K562 (cell line): Measurements from ENCODE around the gene HOXD13. TPM values are rescaled to one million over a fixed set of nuclear protein-coding genes. Genes with fewer than 3 reads are reported as not detected.

Experiments used
- ATAC-seq: fragments of 200-7000 bp; cut with Tn5 transposase; 3 replicates; pipeline ENCODE4 v1.9.1; 2020; ENCODE audit warnings: moderate library complexity
- BruUV-seq: library from RNA; stranded (reverse); fragments of 400-500 nt; replicated peaks from 2 replicates; lab custom pipeline; 2021; lab: Mats Ljungman, UMichigan
- CTCF ChIA-PET: fragments of 300-600 bp; formaldehyde crosslinking; extraction: SDS; loops from one replicate; lab custom pipeline; 2021; ENCODE audit warnings: low intra/inter-chr PET ratio; lab: Yijun Ruan, JAX
- POLR2A ChIA-PET: fragments of 300-600, 350-650 bp; sonication (Branson Sonifier 250); formaldehyde crosslinking; extraction: SDS; loops from one replicate; lab custom pipeline; 2021; ENCODE audit warnings: antibody characterized with exemption, inconsistent platforms; lab: Yijun Ruan, JAX
- DNase-seq, 4 experiments: peaks; one replicate each; pipeline versions ENCODE4 v3.0.0 to v3.0.0-alpha.2; 2011 to 2018; ENCODE audit warnings: low spot score in 3 of 4, mixed read lengths in 3 of 4; ENCODE audit errors: extremely low read depth in 1 of 4
- FAIRE-seq: peaks from 2 replicates; lab custom pipeline; 2011; peaks lifted over from hg19 to GRCh38; lab: Jason Lieb, UNC
- H2AFZ ChIP-seq: 2 replicates; pipeline ENCODE4 v1.6.0; 2011; ENCODE audit warnings: low read depth, low read length, control low read depth, inconsistent platforms
- H3K27ac ChIP-seq: fragments of 200-600 bp; 3 replicates; pipeline ENCODE4 v1.8.0; 2011; ENCODE audit warnings: low read depth, mild to moderate bottlenecking, control low read depth, inconsistent platforms, low read length, moderate library complexity, mixed read lengths; ENCODE audit errors: extremely low read depth
- H3K27me3 ChIP-seq, 2 experiments: fragments of 300-600 bp in 1 of 2; 2 replicates in 1 of 2; 3 replicates in 1 of 2; pipeline versions ENCODE4 v1.6.0 to v1.8.0; 2011; ENCODE audit warnings: inconsistent platforms in 2 of 2, low read length in 2 of 2, mild to moderate bottlenecking in 1 of 2, mixed read lengths in 1 of 2, moderate library complexity in 1 of 2; ENCODE audit not compliant: control insufficient read depth in 2 of 2, insufficient read depth in 2 of 2
- H3K36me3 ChIP-seq: fragments of 300-600 bp; 3 replicates; pipeline ENCODE4 v1.8.0; 2011; ENCODE audit warnings: mild to moderate bottlenecking, low read length, inconsistent platforms; ENCODE audit not compliant: control insufficient read depth, insufficient read depth
- H3K4me1 ChIP-seq, 2 experiments: fragments of 200-600 bp in 1 of 2; replicated peaks in 1 of 2; 2 replicates in 1 of 2; 3 replicates in 1 of 2; pipeline versions ENCODE4 v1.5.1 to v1.8.0; 2011; ENCODE audit warnings: inconsistent platforms in 2 of 2, low read length in 2 of 2, mild to moderate bottlenecking in 1 of 2, mixed read lengths in 1 of 2, moderate library complexity in 1 of 2; ENCODE audit not compliant: control insufficient read depth in 2 of 2, insufficient read depth in 2 of 2
- H3K4me2 ChIP-seq: 2 replicates; pipeline ENCODE4 v1.6.1; 2011; ENCODE audit warnings: low read length, control low read depth, inconsistent platforms, mixed read lengths; ENCODE audit not compliant: insufficient read depth
- H3K4me3 ChIP-seq: fragments of 200-600 bp; sonication (generic), shearing (Covaris generic); 2 replicates; pipeline ENCODE4 v1.5.1; 2016; ENCODE audit warnings: control low read depth, inconsistent platforms
- H3K79me2 ChIP-seq: fragments of 200-600 bp; 3 replicates; pipeline ENCODE4 v1.8.0; 2011; ENCODE audit warnings: low read length, inconsistent platforms; ENCODE audit not compliant: control insufficient read depth, insufficient read depth
- H3K9ac ChIP-seq, 2 experiments: 2 replicates each; pipeline versions ENCODE4 v1.6.0 to v1.6.1; 2011; ENCODE audit warnings: low read depth in 2 of 2, low read length in 2 of 2, control low read depth in 1 of 2, inconsistent platforms in 1 of 2, mild to moderate bottlenecking in 1 of 2, mixed read lengths in 1 of 2; ENCODE audit not compliant: insufficient read depth in 1 of 2
- H3K9me1 ChIP-seq: one replicate; pipeline ENCODE4 v1.6.0; 2011; ENCODE audit warnings: inconsistent platforms, mild to moderate bottlenecking, low read length, moderate library complexity; ENCODE audit not compliant: control insufficient read depth, insufficient read depth
- H3K9me3 ChIP-seq: replicated peaks from 2 replicates; pipeline ENCODE4 v1.5.1; 2011; ENCODE audit warnings: low read depth, low read length, inconsistent platforms; ENCODE audit not compliant: control insufficient read depth, insufficient read depth
- H4K20me1 ChIP-seq: replicated peaks from 2 replicates; pipeline ENCODE4 v1.6.1; 2011; ENCODE audit warnings: low read length, inconsistent platforms, mixed read lengths; ENCODE audit not compliant: control insufficient read depth, insufficient read depth
- AFF1 ChIP-seq, 2 experiments: fragments of 450-650 bp; IDR thresholded peaks; 2 replicates each; pipeline ENCODE4 v1.6.1; 2018; ENCODE audit warnings: mild to moderate bottlenecking in 2 of 2, low read depth in 1 of 2; ENCODE audit not compliant: partially characterized antibody in 2 of 2
- HSF4 ChIP-seq: fragments of 250-450 bp; sonication (Bioruptor Pico); IDR thresholded peaks from 2 replicates; pipeline ENCODE4 v2.1.2; 2022; ENCODE audit warnings: mild to moderate bottlenecking, moderate library complexity, borderline replicate concordance
- MEIS2 ChIP-seq: fragments of 450-650 bp; IDR thresholded peaks from 2 replicates; pipeline ENCODE4 v1.6.1; 2014; ENCODE audit warnings: mild to moderate bottlenecking; ENCODE audit not compliant: partially characterized antibody
- NUFIP1 ChIP-seq: fragments of 450-650 bp; IDR thresholded peaks from 2 replicates; pipeline ENCODE4 v1.6.1; 2018; ENCODE audit not compliant: partially characterized antibody
- OTX1 ChIP-seq: fragments of 450-650 bp; formaldehyde crosslinking; IDR thresholded peaks from 2 replicates; pipeline ENCODE4 v1.4.0; 2022; ENCODE audit warnings: mild to moderate bottlenecking
- PTBP1 ChIP-seq: fragments of 200-400 bp; formaldehyde crosslinking; IDR thresholded peaks from 2 replicates; pipeline ENCODE4 v1.6.1; 2017; ENCODE audit warnings: low read depth, low read length
- RBM34 ChIP-seq: fragments of 200-400 bp; formaldehyde crosslinking; IDR thresholded peaks from 2 replicates; pipeline ENCODE4 v1.6.1; 2018; ENCODE audit warnings: low read length, borderline replicate concordance; ENCODE audit not compliant: insufficient read depth
- TAF9B ChIP-seq: fragments of 450-650 bp; IDR thresholded peaks from 2 replicates; pipeline ENCODE4 v1.6.1; 2018; ENCODE audit warnings: mild to moderate bottlenecking; ENCODE audit not compliant: partially characterized antibody
- ZNF444 ChIP-seq: fragments of 250-450 bp; sonication (Bioruptor Pico); IDR thresholded peaks from 2 replicates; pipeline ENCODE4 v1.4.0; 2020; ENCODE audit warnings: mild to moderate bottlenecking, moderate library complexity
- ZNF584 ChIP-seq: fragments of 200-800 bp; sonication (Bioruptor generic); IDR thresholded peaks from 2 replicates; pipeline ENCODE4 v1.6.1; 2016; ENCODE audit warnings: low read depth, mild to moderate bottlenecking, missing genetic modification characterization, missing compliant biosample characterization
- WGBS: fragments of 100-300 bp; shearing (Covaris generic); methylation state at CpG from one replicate; pipeline ENCODE4 v1.1.6; 2016; ENCODE audit warnings: low coverage, mixed read lengths; ENCODE audit not compliant: insufficient coverage; ENCODE audit errors: missing lambda C conversion rate; 5-methylcytosine and 5-hydroxymethylcytosine counted together
- in situ Hi-C: fragments of 300-500 bp; cut with MboI; formaldehyde crosslinking; loops from 4 replicates; pipeline ENCODE4 v1.15.0; 2018; ENCODE audit warnings: inconsistent platforms, mixed read lengths
- intact Hi-C: fragments of 100-400 bp; cut with micrococcal nuclease; formaldehyde crosslinking; loops from 2 replicates; pipeline ENCODE4 v1.14.2; 2022
- polyA plus RNA-seq, 8 experiments: library from polyadenylated mRNA; depleted of rRNA in 4 of 8; stranded (reverse) in 5 of 8; unstranded in 3 of 8; fragments of >200 nt; fragmentation: Nextera tagmentation in 2 of 8; fragmentation: Illumina TruSeq in 1 of 8; extraction: Ambion mirVana in 2 of 8; extraction: Trizol in 1 of 8; gene quantifications; 2 replicates each; pipeline versions ENCODE4 v1.2.1 to v1.2.3, GENCODE V29; 2011 to 2014; ENCODE audit warnings: inconsistent platforms in 1 of 8, missing spikeins in 1 of 8
- total RNA-seq, 7 experiments: library from RNA; depleted of rRNA in 6 of 7; stranded (reverse); fragments of >200 nt in 6 of 7; fragmentation: Illumina TruSeq in 2 of 7; extraction: Trizol in 2 of 7; gene quantifications; 2 replicates each; pipeline versions ENCODE4 v1.2.1 to v1.2.3, GENCODE V29; 2011 to 2021; ENCODE audit warnings: low replicate concordance in 1 of 7

The HOXD13 gene
- total and polyA plus RNA-seq, 9 of the 15 experiments (the other 6 are each of a cell fraction or from before 2014, with no cell fraction given) = 0.03 to 0.04 TPM; not detected in 7

- Histone ChIP-seq H3K4me3 (no peak overlapping the region), H3K9me1 (no peaks in the 10 kb centered on the region), H3K36me3 (no peaks in the 10 kb centered on the region), H3K27me3 (peaks cover 33 to 57% of the 10 kb centered on the region in 2 experiments; a peak in 4 of 5 replicates), H4K20me1 (no peaks in the 10 kb centered on the region), H3K4me2 (no peak overlapping the region), H3K9ac (no peak overlapping the region), H3K79me2 (no peaks in the 10 kb centered on the region), H3K9me3 (no peaks in the 10 kb centered on the region; the same call in 1 of the 2 replicates), H2AFZ (no peak overlapping the region), H3K4me1 (peaks cover 0 to 15% of the 10 kb centered on the region in 2 experiments; a peak in 2 of 5 replicates), H3K27ac (no peak overlapping the region)
- POLR2A ChIA-PET = no interaction called here
- no TSS peak for BruUV-seq
- TF ChIP-seq RBM34 = no peak
- TF ChIP-seq HSF4 (CRISPR knock-in tag) = no peak
- no peak for TF ChIP-seq NUFIP1
- TF ChIP-seq OTX1 (CRISPR knock-in tag) = no peak
- no peak for TF ChIP-seq TAF9B
- no peak for TF ChIP-seq ZNF444
- no peak for TF ChIP-seq AFF1 (IDR thresholded peaks at IDR 0.05; ENCODE audit: low read depth in 1 of 2, partially characterized antibody in 2 of 2)
- no peak for TF ChIP-seq PTBP1
- no peak for TF ChIP-seq MEIS2
- TF ChIP-seq ZNF584 (CRISPR knock-in tag) = no peak
- ATAC-seq (no peak), DNase-seq (no peak), FAIRE-seq (no peak)
- 18% methylated on average over 8 of the region's 8 CpGs for WGBS
- CTCF ChIA-PET = interaction anchor here (1.2 kb wide), 1 partner anchor 417 kb away, joined by 3 read pairs; no protein-coding TSS in a partner anchor
- in situ Hi-C loops (loop anchor here (25.0 kb wide), 2 partner anchors 674 to 1624 kb away; no protein-coding TSS in a partner anchor), intact Hi-C loops (no loop called here)
These were observed 45.4 kb downstream of the HOXD13 start for GRCh38 chr2:176137906-176138305.
